Measurements from ENCODE around the gene SUCLG2. TPM values are rescaled to one million over a fixed set of nuclear protein-coding genes. Genes with fewer than 3 reads are reported as not detected.

The SUCLG2 gene
- total and polyA plus RNA-seq, 10 of the 15 experiments (the other 5 are each of a cell fraction or from before 2014, with no cell fraction given): 17.8 to 50.9 (median 37.2) TPM

GRCh38 chr3:67559029-67559605 lies 95.3 kb downstream of the SUCLG2 start (continued):
- TF ChIP-seq ZNF687 (IDR thresholded peaks at IDR 0.05) (no peak), FOXM1 (IDR thresholded peaks at IDR 0.05; ENCODE audit: low read depth, low read length) (no peak)

- TF ChIP-seq HDGF (IDR thresholded peaks at IDR 0.05) (no peak), ATF3 (IDR thresholded peaks at IDR 0.05; ENCODE audit: borderline replicate concordance, extremely low read depth, low read depth, low read length) (no peak), RELA (IDR thresholded peaks at IDR 0.05; ENCODE audit: borderline replicate concordance, partially characterized antibody) (no peak), EZH2 (IDR thresholded peaks at IDR 0.05; ENCODE audit: borderline replicate concordance, control insufficient read depth, low read depth, low read length) (no peak), RFX5 (IDR thresholded peaks at IDR 0.05; ENCODE audit: low read depth, low read length) (no peak), RAD51 (IDR thresholded peaks at IDR 0.05) (no peak)
- Histone ChIP-seq H3K27me3 (replicated peaks in 1 of 2; ENCODE audit: control insufficient read depth in 2 of 2, insufficient read depth in 2 of 2, low read length in 1 of 2) (no peaks in the 10 kb centered on the region), H3K79me2 (ENCODE audit: control insufficient read depth, insufficient read depth, low read length) (no peaks in the 10 kb centered on the region; the same call in 1 of the 2 replicates), H3K4me3 (no peak overlapping the region), H3K27ac (ENCODE audit: control insufficient read depth, insufficient read depth) (no peak overlapping the region), H2AFZ (ENCODE audit: control insufficient read depth, low read depth, low read length) (no peak overlapping the region), H3K9ac (ENCODE audit: control insufficient read depth, insufficient read depth, low read length) (no peak overlapping the region), H3K4me1 (ENCODE audit: control insufficient read depth, insufficient read depth, low read length) (no peaks in the 10 kb centered on the region), H4K20me1 (ENCODE audit: control insufficient read depth, insufficient read depth) (no peaks in the 10 kb centered on the region), H3K9me3 (replicated peaks; ENCODE audit: control insufficient read depth, insufficient read depth, low read length) (no peaks in the 10 kb centered on the region), H3K36me3 (ENCODE audit: control insufficient read depth in 2 of 2, insufficient read depth in 2 of 2, low read length in 1 of 2) (no peaks in the 10 kb centered on the region; a peak in 1 of 4 replicates), H3K4me2 (ENCODE audit: control insufficient read depth, insufficient read depth) (no peak overlapping the region)
- no TSS peak for BruUV-seq (replicated peaks)
- CTCF ChIA-PET: no interaction called here
- no peak for ATAC-seq
- no peak for FAIRE-seq
- RAD21 ChIA-PET (ENCODE audit: unreplicated experiment): no interaction called here
- POLR2A ChIA-PET: no interaction called here
- intact Hi-C loops (cut with micrococcal nuclease; ENCODE audit: unreplicated experiment) (no loop called here), in situ Hi-C loops (cut with MboI) (no loop called here)
- SMC1A ChIA-PET (ENCODE audit: uncharacterized antibody, unreplicated experiment): interaction anchor here (0.7 to 1.1 kb wide), 2 partner anchors 9 to 23 kb away, joined by 3 read pairs; no protein-coding TSS in a partner anchor
- no peak for DNase-seq (ENCODE audit: low read depth, low spot score)
- 98% methylated on average over 4 of the region's 4 CpGs for WGBS (ENCODE audit: insufficient coverage, insufficient replicate concordance, low lambda C conversion rate, missing lambda C conversion rate)
Measured at GRCh38 chr3:67558426-67558825, 96.0 kb downstream of the SUCLG2 start.
